Right cardiac atrium (tissue), 5 donors: Measurements from ENCODE around the gene SHKBP1. TPM values are rescaled to one million over a fixed set of nuclear protein-coding genes. Genes with fewer than 3 reads are reported as not detected.
"Not testable (repeated sequence)": the region's sequence is repeated elsewhere in the genome, so short reads cannot be mapped to it uniquely, and the experiment has no call there.

ENCODE experiments used
- ATAC-seq, 2 donors: fragments of 200-7000 bp; cut with Tn5 transposase; one replicate each; pipeline versions ENCODE4 v1.8.0 to v1.9.1; 2020; ENCODE audit warnings: moderate library complexity in 2 of 2, mild to moderate bottlenecking in 1 of 2
- DNase-seq, 3 donors: peaks; one replicate each; pipeline ENCODE4 v3.0.0-alpha.2; 2020
- H3K27ac ChIP-seq: one replicate; pipeline ENCODE4 v1.5.1; 2013; ENCODE audit warnings: mild to moderate bottlenecking, low read length, control low read depth, moderate library complexity
- H3K27me3 ChIP-seq: one replicate; pipeline ENCODE4 v1.6.1; 2013; ENCODE audit not compliant: control insufficient read depth, insufficient read depth
- H3K4me1 ChIP-seq: one replicate; pipeline ENCODE4 v1.6.1; 2013; ENCODE audit warnings: low read length; ENCODE audit not compliant: control insufficient read depth, insufficient read depth
- H3K4me3 ChIP-seq: one replicate; pipeline ENCODE4 v1.5.1; 2013; ENCODE audit warnings: low read length, control low read depth
- H3K9me3 ChIP-seq: one replicate; pipeline ENCODE4 v1.6.1; 2013; ENCODE audit warnings: low read length; ENCODE audit not compliant: control insufficient read depth
- WGBS: extraction: QIAGEN DNeasy Blood & Tissue Kit; methylation state at CpG from one replicate; pipeline ENCODE4 v1.1.7; 2013; 5-methylcytosine and 5-hydroxymethylcytosine counted together
- intact Hi-C, 4 donors: fragments of 100-400 bp; cut with DNase I; formaldehyde crosslinking; loops; one replicate each; pipeline versions ENCODE4 v1.11.0 to v1.14.0; 2022 to 2023
- polyA plus RNA-seq: library from polyadenylated mRNA; stranded (reverse); fragments of 200-250 nt; gene quantifications from one replicate; pipeline ENCODE4 v1.2.3, GENCODE V29; 2013
- total RNA-seq, 4 donors: library from RNA; stranded (reverse); fragmentation: NEBNext Ultra II Directional; extraction: Animal tissue kit (Norgen Biotek cat#: 25700); gene quantifications; one replicate each; pipeline ENCODE4 v1.2.1, GENCODE V29; 2021
- donor health status: healthy with polysubstance abuse.
- donor health status: DM: no; HTN: yes; CAD: no.
- donor health status: DM: no; HTN: no; CAD: no.
- donor health status: DM: no; HTN: yes; CAD: no; lungs with severe emphysema.
- donor health status: DM: yes; HTN: yes; CAD: no.

Gene SHKBP1
- total and polyA plus RNA-seq, 5 donors: 19.7 to 23.0 (median 20.9) TPM

- intact Hi-C loops: no loop called here
- no peak for ATAC-seq
- 85% methylated on average over 11 of the region's 11 CpGs for WGBS
- H3K4me3 ChIP-seq: no peak overlapping the region
- no peaks in the 10 kb centered on the region for H3K9me3 ChIP-seq
- DNase-seq: no peak
- no peaks in the 10 kb centered on the region for H3K27me3 ChIP-seq
- no peaks in the 10 kb centered on the region for H3K4me1 ChIP-seq
- H3K27ac ChIP-seq: no peak overlapping the region
Measured at GRCh38 chr19:40585241-40585981, 8.7 kb downstream of the SHKBP1 start.

DNA sequence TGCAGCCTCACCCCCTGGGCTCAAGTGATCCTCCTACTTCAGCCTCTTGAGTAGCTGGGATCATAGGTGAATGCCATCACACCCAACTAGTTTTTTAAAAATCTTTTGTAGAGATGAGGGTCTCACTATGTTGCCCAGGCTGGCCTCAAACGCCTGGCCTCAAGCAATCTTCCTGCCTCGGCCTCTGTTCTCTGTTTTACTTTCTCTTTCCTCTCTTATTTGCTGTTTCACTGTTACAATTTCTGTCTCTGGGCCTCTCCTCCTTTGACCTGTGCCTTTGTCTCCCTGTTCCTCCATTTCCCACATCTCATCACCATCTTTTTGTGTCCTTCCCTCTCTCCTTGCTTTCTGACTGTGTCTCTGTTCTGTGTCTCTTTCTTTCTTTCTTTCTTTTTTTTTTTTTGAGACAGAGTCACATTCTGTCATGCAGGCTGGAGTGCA is 9.3 kb downstream of the SHKBP1 start:
- DNase-seq (no peak), ATAC-seq (no peak)
- intact Hi-C loops: no loop called here
- Histone ChIP-seq H3K9me3 (no peaks in the 10 kb centered on the region), H3K4me3 (no peak overlapping the region), H3K4me1 (no peaks in the 10 kb centered on the region), H3K27ac (no peak overlapping the region), H3K27me3 (no peaks in the 10 kb centered on the region)
- WGBS: 88% methylated on average over 2 of the region's 2 CpGs

DNA sequence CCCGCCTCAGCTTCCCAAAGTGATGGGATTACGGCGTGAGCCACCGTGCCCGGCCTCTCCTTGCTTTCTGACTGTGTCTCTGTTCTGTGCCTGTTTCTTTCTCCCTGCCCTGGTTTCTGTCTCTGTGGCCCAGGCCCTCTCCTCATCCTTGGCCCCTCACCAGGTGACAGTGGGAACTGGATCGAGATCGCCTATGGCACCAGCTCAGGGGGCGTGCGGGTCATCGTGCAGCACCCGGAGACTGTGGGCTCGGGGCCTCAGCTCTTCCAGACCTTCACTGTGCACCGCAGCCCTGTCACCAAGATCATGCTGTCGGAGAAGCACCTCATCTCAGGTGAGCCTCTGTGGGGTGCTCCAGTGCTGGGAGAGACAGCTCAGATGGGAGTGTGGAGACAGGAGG is 9.9 kb downstream of the SHKBP1 start:
- no peaks in the 10 kb centered on the region for H3K4me1 ChIP-seq
- ATAC-seq (no peak), DNase-seq (no peak)
- intact Hi-C loops: no loop called here
- no peak overlapping the region for H3K4me3 ChIP-seq
- no peaks in the 10 kb centered on the region for H3K27me3 ChIP-seq
- 95% methylated on average over 14 of the region's 14 CpGs for WGBS
- no peaks in the 10 kb centered on the region for H3K9me3 ChIP-seq
- H3K27ac ChIP-seq: no peak overlapping the region

- no peaks in the 10 kb centered on the region for H3K27me3 ChIP-seq
- H3K4me1 ChIP-seq: no peaks in the 10 kb centered on the region
- H3K4me3 ChIP-seq: no peak overlapping the region
- no peak overlapping the region for H3K27ac ChIP-seq
- intact Hi-C loops: no loop called here
- no peak for DNase-seq
- 84% methylated on average over 19 of the region's 19 CpGs for WGBS
- no peaks in the 10 kb centered on the region for H3K9me3 ChIP-seq
- ATAC-seq: no peak
Measured at GRCh38 chr19:40588110-40588854, 11.6 kb downstream of the SHKBP1 start.

DNA sequence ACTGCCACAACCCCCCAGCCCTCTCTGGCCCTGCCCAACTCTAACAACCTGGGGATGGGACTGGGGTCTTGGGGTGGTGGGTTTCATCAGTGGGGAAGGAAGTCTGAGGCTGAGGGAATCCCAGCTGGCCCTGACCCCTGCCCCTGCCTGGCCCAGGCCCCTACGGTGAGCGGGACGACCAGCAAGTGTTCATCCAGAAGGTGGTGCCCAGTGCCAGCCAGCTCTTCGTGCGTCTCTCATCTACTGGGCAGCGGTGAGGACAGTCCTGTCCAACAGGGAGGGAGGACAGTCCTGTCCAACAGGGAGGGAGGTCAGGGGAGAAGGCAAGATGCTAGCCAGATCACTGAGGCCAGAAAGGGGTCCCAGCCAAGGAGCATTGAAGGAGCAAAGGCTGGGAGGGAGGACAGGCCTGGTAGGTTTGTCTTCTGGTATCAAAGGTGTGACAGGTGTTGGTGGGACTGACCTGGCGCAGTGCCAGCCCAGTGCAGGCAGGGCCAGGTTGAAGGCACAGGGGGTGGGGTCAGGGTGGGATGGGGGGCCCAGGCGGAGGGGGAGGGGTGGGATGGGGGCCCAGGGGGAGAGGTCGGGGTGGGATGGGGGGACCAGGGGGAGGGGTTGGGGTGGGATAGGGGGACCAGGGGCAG is 12.4 kb downstream of the SHKBP1 start:
- intact Hi-C loops: no loop called here
- no peak overlapping the region for H3K4me3 ChIP-seq
- WGBS: 85% methylated on average over 9 of the region's 9 CpGs
- H3K9me3 ChIP-seq: no peaks in the 10 kb centered on the region
- H3K27me3 ChIP-seq: no peaks in the 10 kb centered on the region
- no peaks in the 10 kb centered on the region for H3K4me1 ChIP-seq
- DNase-seq (peak in 1 of 3 donors; percentile 29), ATAC-seq (peak in 1 of 2 donors; percentile 11)
- no peak overlapping the region for H3K27ac ChIP-seq

DNA sequence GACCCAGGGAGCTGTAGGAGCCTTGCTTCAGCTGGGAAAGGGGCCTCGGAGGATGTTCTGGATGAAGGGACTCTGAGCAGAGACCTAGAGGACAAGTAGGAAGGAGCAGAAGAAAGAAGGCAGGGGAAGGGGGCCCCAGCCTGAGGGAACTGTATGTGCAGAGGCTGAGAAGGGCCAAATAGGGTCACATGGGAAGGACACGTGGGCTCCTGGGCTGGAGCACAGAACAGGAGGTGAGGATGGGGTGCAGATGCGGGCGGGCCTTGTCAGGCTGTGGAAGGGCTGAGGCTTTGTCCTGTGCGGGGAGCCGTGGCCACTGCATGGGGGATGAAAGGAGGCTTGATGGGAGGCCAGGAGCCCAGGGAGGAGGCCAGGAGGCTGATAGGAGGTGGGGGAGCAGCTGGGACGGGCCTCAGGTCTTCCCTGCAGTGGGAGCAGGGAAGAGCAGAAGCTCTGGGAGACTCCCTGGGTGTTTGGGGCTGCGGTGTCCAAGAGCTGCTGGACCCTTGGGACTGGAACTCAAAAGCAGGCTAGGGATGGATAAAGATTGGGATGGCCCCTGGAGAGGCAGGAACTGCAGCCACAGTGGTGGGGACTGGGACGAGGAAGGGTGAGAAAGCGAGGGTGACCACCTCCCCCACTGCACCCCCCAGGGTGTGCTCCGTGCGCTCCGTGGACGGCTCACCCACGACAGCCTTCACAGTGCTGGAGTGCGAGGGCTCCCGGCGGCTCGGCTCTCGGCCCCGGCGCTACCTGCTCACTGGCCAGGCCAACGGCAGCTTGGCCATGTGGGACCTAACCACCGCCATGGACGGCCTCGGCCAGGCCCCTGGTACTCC is 13.1 kb downstream of the SHKBP1 start:
- DNase-seq (peak in 1 of 3 donors; percentile 41), ATAC-seq (peak in 1 of 2 donors; percentile 28)
- intact Hi-C loops: loop anchor here (2.0 to 10.0 kb wide), 4 partner anchors 45 to 285 kb away; no protein-coding TSS in a partner anchor
- Histone ChIP-seq H3K27me3 (no peaks in the 10 kb centered on the region), H3K9me3 (no peaks in the 10 kb centered on the region), H3K27ac (no peak overlapping the region), H3K4me1 (no peaks in the 10 kb centered on the region), H3K4me3 (no peak overlapping the region)
- WGBS: 90% methylated on average over 26 of the region's 26 CpGs

DNA sequence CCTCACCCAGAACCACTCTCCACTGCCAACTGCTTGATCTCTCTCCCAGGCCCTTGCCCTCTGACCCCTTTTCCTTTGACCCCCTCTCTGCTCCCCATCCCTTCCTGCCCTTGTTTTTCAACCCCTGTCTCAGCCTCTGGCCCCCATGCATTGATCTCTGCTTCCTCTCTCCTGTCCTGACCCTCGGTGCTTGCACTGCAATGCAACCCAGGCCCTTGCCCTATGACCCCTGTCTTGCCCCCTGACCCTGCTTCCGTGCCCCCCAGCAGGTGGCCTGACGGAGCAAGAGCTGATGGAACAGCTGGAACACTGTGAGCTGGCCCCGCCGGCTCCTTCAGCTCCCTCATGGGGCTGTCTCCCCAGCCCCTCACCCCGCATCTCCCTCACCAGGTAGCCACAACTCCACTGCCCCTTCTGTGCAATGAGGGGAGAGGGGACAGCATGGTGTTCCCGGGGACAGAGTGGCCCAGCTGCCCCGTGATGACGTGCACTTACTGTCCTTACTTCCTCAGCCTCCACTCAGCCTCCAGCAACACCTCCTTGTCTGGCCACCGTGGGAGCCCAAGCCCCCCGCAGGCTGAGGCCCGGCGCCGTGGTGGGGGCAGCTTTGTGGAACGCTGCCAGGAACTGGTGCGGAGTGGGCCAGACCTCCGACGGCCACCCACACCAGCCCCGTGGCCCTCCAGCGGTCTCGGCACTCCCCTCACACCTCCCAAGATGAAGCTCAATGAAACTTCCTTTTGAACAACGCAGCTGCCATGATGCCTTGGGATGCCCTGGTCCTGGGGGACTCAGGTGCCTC is 14.0 kb downstream of the SHKBP1 start:
- peak in 1 of 2 donors; percentile 4 for ATAC-seq
- Histone ChIP-seq H3K27me3 (no peaks in the 10 kb centered on the region), H3K4me1 (no peaks in the 10 kb centered on the region), H3K4me3 (no peak overlapping the region), H3K9me3 (no peaks in the 10 kb centered on the region), H3K27ac (no peak overlapping the region)
- WGBS: 77% methylated on average over 22 of the region's 22 CpGs
- intact Hi-C loops: loop anchor here (2.0 to 10.0 kb wide), 4 partner anchors 46 to 286 kb away; no protein-coding TSS in a partner anchor
- DNase-seq: peak in 1 of 3 donors; percentile 34

- H3K27ac ChIP-seq, H3K4me3 ChIP-seq, H3K27me3 ChIP-seq, H3K4me1 ChIP-seq, ATAC-seq, H3K9me3 ChIP-seq: not testable (repeated sequence)
- intact Hi-C loops: loop anchor here (2.0 to 10.0 kb wide), 4 partner anchors 47 to 287 kb away; no protein-coding TSS in a partner anchor
- peak in 1 of 3 donors; percentile 1 for DNase-seq
- 84% methylated on average over 4 of the region's 4 CpGs for WGBS
Measured at GRCh38 chr19:40591724-40592123, 15.1 kb downstream of the SHKBP1 start.

DNA sequence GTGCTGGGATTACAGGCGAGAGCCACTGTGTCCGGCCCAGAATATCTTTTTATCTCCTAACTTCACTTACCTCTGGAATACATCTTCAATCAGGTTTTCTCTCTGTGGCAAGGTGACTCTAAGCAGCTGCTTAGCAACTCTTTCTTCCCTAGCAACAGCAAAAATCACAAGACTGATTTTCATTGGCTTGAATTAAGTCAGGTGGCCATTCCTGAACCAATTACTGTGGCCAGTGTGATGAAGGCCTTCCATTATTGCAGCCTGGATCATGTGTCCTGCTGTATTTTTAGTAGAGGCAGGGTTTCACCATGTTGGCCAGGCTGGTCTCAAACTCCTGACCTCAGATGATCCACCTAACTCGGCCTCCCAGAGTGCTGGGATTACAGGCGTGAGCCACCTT is 15.5 kb downstream of the SHKBP1 start:
- intact Hi-C loops: loop anchor here in 3 of 4 donors (10.0 kb wide), 3 partner anchors 47 to 287 kb away; no protein-coding TSS in a partner anchor
- 91% methylated on average over 4 of the region's 4 CpGs for WGBS
- H3K27ac ChIP-seq: no peak overlapping the region
- no peaks in the 10 kb centered on the region for H3K4me1 ChIP-seq
- no peak for ATAC-seq
- H3K9me3 ChIP-seq: no peaks in the 10 kb centered on the region
- no peak overlapping the region for H3K4me3 ChIP-seq
- no peaks in the 10 kb centered on the region for H3K27me3 ChIP-seq
- no peak for DNase-seq

DNA sequence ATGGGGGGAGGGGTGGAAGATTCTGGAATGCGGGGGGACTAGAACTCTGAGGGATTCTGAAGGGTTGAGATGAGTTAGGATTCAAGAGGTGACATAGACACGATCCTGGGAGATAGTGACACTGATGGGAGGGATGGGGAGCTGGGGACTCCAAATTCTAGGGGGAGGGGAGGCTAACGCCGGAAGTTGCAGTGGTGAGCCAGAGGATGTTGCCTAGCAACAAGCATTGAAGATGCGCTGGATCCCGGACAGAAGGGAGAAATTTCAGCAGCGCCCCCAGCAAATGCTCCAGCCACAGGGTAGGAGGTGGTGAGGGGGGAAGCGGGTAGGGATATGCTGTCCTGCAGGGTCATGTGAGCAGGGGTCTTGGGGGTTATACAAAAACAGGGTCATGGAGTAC is 17.6 kb downstream of the SHKBP1 start:
- no peak for ATAC-seq
- H3K4me3 ChIP-seq: no peak overlapping the region

More for the DNA sequence above, 17.6 kb downstream of the SHKBP1 start:
- Histone ChIP-seq H3K27me3 (no peaks in the 10 kb centered on the region), H3K4me1 (no peaks in the 10 kb centered on the region), H3K27ac (no peak overlapping the region), H3K9me3 (no peaks in the 10 kb centered on the region)
- 26% methylated on average over 8 of the region's 8 CpGs for WGBS
- intact Hi-C loops: loop anchor here in 3 of 4 donors (10.0 kb wide), 3 partner anchors 49 to 289 kb away; no protein-coding TSS in a partner anchor
- peak in 1 of 3 donors; percentile 21 for DNase-seq
